HFF-Myc (cell line): ENCODE results near the gene MRPS34.

Experiments
- DNase-seq: peaks from one replicate; pipeline ENCODE4 v3.0.0-alpha.2; 2011; ENCODE audit warnings: low read depth; ENCODE audit errors: extremely low read depth
- H3K4me3 ChIP-seq: replicated peaks from 2 replicates; pipeline ENCODE4 v1.5.1; 2011; ENCODE audit warnings: low read depth, mild to moderate bottlenecking, control low read depth, low read length
- TF ChIP-seq, protein P1 (sequence below): IDR thresholded peaks from 2 replicates; pipeline ENCODE4 v1.5.1; 2012; ENCODE audit warnings: mild to moderate bottlenecking, low read depth, low read length, control low read depth; ENCODE audit errors: missing control alignments

MRPS34 gene

DNA sequence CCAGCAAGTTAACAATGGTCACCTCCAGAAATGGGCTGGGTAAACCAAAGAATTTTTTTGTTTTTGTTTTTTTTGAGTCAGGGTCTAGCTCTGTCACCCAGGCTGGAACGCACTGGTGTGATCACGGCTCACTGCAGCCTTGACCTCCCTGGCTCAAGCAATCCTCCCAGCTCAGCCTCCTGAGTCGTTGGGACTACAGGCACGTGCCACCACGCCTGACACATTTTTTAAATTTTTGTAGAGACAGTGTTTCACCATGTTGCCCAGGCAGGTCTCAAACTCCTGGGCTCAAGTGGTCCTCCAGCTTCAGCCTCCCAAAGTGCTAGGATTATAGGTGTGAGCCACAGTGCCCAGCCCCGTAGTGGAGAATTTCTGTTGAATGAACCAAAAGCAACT, 7.7 kb upstream of the MRPS34 start:
- DNase-seq: no peak
- TF ChIP-seq, protein P1, sequence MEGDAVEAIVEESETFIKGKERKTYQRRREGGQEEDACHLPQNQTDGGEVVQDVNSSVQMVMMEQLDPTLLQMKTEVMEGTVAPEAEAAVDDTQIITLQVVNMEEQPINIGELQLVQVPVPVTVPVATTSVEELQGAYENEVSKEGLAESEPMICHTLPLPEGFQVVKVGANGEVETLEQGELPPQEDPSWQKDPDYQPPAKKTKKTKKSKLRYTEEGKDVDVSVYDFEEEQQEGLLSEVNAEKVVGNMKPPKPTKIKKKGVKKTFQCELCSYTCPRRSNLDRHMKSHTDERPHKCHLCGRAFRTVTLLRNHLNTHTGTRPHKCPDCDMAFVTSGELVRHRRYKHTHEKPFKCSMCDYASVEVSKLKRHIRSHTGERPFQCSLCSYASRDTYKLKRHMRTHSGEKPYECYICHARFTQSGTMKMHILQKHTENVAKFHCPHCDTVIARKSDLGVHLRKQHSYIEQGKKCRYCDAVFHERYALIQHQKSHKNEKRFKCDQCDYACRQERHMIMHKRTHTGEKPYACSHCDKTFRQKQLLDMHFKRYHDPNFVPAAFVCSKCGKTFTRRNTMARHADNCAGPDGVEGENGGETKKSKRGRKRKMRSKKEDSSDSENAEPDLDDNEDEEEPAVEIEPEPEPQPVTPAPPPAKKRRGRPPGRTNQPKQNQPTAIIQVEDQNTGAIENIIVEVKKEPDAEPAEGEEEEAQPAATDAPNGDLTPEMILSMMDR: no peak
- no peak overlapping the region for H3K4me3 ChIP-seq

DNA sequence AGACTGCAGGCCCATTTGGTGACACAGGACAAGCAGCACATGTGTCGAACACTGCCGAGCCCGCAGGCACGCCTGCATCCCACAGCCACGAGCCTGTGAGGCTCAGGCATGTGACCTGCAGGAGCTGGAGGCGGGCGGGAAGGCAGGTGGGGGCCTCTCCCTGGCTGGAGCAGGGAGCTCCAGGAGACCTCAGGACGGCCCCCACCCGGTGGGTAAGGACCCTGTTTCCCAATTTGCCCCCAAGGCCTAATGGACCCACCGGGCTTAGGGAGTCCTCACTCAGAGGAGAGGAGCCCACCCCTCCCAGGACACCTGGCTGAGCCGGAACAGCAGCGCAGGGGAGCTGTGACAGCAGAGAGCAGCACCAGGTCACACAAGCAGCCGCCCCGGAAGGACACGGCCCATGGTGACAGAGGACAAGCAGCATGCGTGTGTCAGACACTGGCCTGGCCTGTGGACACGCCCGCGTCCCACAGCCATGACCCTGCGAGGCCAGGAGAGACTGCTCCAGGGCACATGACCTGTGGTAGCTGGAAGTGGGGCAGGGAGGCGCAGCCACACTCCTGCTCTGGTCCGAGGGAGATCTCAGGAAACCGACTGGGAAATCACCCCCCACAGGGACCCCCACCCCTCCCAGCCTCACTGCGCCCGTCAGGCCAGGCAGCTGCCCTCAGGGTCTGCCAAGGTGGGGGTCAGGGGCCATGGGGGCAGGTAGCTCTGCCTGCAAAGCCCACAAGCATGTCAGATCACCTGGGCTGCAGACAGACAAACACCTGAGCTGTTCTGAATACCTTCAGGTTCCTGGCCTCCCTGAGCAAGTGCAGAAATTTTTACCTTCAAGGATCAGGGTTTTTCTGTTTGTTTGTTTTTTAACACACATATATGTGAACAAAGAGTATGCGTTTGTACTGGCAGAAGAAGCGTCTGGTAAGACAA, 7.1 kb upstream of the MRPS34 start:
- TF ChIP-seq, protein P1: no peak
- DNase-seq: no peak
- H3K4me3 ChIP-seq: no peak overlapping the region

DNA sequence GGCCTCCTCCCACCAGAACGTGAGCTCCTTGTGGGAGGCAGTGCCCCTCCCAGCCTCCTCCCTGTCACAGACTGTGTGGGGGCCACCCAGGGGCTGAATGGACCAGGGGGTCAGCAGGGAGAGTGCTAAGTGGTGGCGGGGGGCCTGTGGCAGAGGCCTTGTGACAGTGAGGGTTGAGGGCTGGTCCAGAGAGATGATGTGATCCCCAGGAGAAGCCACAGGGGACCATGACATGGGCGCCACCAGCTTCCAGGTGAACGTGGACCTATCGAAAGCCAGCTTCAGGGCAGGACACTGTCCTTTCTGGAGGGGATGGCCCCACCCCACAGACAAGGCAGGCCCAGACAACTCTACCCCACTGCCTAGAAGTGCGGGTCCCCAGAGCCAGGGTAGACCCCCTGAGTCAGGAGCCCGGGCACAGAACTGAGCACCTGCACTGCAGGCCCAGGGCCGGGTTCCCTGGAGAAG, 6.3 kb upstream of the MRPS34 start:
- no peak for DNase-seq
- TF ChIP-seq, protein P1: no peak
- H3K4me3 ChIP-seq: no peak overlapping the region

DNA sequence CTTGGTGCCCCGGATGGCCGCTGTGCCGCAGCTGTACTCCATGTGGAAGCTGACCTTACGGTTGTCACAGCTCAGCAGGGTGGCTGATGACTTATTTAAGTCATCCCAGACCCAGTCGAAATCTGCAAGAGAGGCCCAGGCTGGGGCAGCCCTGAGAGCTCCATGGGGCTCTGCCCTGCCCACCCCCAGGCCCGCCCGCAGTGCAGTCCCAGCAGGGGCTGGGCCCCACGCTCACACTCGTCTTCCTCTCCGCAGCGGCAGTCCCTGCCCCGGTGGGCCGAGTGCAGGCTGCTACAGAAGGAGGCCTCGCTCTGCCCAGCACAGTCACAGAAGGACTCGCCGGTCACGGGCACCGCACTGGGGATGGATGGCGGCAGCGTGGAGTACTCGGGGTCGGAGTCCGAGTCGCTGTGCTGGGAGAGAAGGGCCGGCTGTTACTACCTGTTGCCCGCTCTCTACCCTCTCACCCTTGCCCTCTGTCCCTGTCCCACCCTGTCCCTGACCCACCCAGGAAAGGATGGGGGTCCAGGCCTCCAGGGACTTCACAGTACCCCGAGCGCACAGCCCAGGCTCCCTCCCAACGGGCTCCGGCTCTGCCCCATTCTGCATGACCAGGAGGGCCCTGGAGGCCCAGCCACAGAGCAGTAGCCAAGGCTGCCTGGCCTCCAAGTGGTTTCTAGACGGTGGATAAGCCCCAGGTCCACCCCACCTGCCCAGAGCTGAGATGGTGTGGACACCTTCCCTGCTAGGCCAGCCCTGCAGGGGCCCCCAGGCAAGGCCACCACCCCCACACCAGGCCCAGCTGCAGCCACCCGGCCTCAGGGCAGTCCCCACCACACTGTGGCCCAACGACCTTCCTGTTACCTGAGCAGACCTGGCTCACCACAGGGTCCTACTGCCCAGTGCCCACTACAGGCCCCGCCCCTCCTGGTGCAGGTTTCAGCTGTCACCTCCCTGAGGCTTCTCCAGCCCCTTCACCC, 5.6 kb upstream of the MRPS34 start:
- no peak for DNase-seq
- H3K4me3 ChIP-seq: no peak overlapping the region
- TF ChIP-seq, protein P1: no peak

DNA sequence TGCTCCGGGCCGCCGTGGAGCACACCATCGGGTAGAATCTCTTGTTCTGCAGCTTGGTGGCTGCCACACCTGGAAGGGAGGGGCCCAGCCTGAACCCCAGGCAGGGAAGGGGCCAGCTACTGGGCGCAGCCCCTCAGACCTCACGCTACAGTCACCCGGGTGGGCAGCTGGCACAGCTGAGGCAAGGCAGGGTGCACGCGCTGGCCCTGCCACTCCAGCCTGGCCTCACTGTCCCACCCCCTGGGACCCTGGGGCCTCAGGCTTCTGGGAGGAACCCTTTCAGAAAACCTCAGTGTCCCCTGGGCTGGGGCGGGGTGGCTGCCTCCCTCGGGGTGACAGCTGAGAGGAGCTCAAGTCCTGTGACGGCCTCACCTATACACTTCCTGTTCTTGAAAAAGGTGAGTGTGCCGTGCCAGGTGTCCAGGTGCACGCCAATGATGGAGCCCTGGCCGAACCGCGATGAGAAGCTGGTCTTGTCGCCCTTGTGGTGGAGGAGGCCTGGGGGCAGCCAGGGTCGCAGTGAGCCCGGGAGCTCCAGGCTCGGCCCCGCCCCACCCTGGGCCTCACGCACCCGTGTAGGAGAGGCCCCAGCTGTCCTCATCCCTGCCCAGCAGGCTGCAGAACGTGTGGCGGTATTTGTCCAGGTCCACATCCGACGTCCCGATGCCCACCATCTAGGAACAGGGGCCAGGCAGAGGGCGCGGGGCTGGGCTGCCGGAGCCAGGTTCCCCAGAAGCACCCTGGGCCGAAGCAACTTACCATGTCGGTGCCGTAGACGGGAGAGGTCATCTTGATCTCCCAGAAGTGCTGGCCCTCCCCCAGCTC, 4.7 kb upstream of the MRPS34 start:
- TF ChIP-seq, protein P1: no peak
- no peak overlapping the region for H3K4me3 ChIP-seq
- no peak for DNase-seq

DNA sequence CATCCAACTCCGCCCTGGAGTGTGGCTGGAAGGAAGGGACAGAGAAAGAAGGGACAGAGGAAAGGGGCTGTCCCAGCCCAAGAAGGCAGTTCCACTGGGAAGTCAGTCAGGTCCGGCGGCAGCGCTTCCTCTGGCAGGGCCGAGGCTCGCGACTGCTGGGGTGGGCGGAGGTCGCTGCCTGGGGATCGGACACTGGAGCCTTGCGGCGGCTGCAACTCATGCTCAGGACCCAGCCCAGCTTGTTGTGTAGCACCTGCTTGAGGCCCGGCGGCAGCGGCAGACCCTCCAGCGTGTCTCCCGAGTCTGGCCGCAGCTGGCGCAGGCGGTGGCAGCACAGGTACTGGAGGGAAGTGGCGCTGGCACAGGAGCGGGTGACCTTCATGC, 4.0 kb upstream of the MRPS34 start:
- no peak for DNase-seq
- TF ChIP-seq, protein P1: no peak
- no peak overlapping the region for H3K4me3 ChIP-seq
